GM18526 (cell line): ENCODE data around the gene CBX8.

Source experiments
- POLR2A ChIP-seq: IDR thresholded peaks from 3 replicates; pipeline ENCODE4 v1.6.1; 2011; ENCODE audit not compliant: insufficient read length; ENCODE audit errors: extremely low read depth

Gene CBX8

GRCh38 chr17:79749156-79749815 lies 47.6 kb downstream of the CBX8 start:
- no peak for TF ChIP-seq POLR2A

DNA sequence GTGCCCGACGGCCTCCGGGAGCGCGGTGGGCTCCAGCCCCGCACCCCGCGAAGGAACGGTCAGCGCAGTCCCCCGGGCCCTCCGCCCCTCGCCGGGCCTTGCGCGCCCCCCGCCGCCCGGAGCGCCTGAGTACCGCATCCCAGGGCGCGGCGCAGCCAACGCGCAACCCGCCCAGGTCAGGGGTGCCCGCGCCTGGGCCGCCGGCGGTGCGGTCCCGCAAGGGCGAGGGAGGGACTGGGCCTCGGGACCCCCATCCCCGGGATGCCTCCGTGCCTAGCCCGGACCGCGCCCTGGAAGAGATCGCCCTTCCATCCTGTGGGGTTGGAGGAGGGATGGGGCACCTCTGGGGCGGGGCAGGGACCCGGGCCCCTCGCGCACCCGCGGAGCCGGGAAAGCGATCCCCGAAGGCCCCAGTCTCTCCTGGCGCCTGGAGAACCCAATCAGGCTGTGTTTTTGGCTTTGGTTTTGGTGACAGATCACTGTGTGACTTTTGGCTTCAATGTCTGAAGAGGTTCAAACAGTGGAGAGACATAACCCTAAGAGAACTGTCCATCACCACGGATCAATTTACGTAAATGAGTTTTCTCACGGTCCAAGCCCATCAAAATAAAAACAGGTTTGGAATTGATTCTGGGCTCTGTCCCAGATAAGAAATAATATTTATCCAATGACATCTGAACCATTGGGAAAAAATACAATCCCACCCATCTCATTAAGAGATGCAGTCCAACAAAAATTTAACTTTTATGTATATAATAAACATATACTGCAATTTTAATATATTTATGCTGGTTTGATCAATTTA lies 48.4 kb downstream of the CBX8 start:
- no peak for TF ChIP-seq POLR2A

- TF ChIP-seq POLR2A: no peak
Measured at GRCh38 chr17:79747508-79748294, 49.2 kb downstream of the CBX8 start.

GRCh38 chr17:79746889-79747507 lies 49.9 kb downstream of the CBX8 start:
- no peak for TF ChIP-seq POLR2A

- no peak for TF ChIP-seq POLR2A
Measured at GRCh38 chr17:79745641-79746105, 51.2 kb downstream of the CBX8 start.

DNA sequence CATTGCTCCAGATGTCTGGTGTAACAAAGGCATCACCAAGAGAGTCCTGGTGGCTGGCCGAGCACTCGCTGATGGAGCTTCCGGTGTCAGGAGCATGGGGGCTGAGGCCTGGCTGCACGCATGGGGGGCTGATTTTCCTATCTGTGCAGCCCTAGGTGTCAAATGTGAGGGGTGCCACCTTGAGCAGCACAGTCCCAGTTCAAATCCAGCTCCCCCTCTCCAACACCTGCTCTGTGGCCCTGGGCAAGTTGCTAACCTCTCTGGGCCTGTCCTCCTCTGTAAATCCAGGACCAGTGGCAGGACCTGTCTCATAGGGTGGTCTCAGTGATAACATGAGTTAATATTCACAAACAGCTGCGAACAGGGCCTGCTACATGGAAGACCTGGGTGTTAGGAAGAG lies 53.3 kb downstream of the CBX8 start:
- TF ChIP-seq POLR2A: no peak

DNA sequence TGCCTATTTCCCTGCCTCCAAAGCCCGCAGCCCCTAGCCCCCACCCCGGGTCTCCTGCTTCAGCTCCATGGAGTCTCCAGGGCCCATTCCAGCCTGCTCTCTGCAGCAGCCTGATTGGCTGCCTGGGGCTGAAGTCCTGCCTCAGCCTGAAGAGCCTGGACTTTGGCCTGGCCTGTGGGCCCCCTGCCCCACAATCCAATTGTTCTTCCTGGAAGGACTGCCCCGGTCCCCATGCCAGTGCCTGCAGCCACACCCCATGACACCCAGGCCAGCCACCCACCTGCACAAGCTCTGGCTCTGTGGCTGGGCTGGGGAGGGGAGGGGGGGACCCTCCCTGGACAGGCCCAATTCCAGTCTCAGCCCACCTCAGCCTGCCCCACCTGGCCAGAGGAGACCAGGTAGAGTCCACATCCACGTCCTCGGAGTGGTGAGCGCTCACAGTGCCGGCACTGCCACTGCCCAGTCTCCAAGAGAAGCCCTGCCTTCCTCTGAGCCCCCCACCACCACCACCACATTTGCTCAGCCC lies 53.9 kb downstream of the CBX8 start:
- no peak for TF ChIP-seq POLR2A

- no peak for TF ChIP-seq POLR2A
Measured at GRCh38 chr17:79742589-79742918, 54.3 kb downstream of the CBX8 start.
